HepG2 (cell line): ENCODE measurements around the gene ATP6V0E1. TPM values are rescaled to one million over a fixed set of nuclear protein-coding genes. Genes with fewer than 3 reads are reported as not detected.

Experiments used
- HMG20B ChIP-seq: conservative IDR thresholded peaks from 2 replicates; pipeline ENCODE4 v1.6.1; 2016; ENCODE audit warnings: missing genetic modification reagents, missing compliant biosample characterization
- HOXA3 ChIP-seq: sonication (generic); formaldehyde crosslinking; IDR thresholded peaks from 2 replicates; pipeline ENCODE4 v1.5.0; 2020; ENCODE audit warnings: missing genetic modification reagents
- KDM2A ChIP-seq: sonication (generic); formaldehyde crosslinking; IDR thresholded peaks from 2 replicates; pipeline ENCODE4 v1.4.0; 2020; ENCODE audit warnings: low read depth, missing genetic modification reagents, borderline replicate concordance
- MEIS2 ChIP-seq: sonication (generic); formaldehyde crosslinking; IDR thresholded peaks from 2 replicates; pipeline ENCODE4 v1.9.0; 2021; ENCODE audit warnings: mild to moderate bottlenecking, missing genetic modification reagents
- MTA1 ChIP-seq: sonication (generic); formaldehyde crosslinking; IDR thresholded peaks from 2 replicates; pipeline ENCODE4 v1.4.0; 2020; ENCODE audit warnings: missing genetic modification reagents, mild to moderate bottlenecking, borderline replicate concordance
- NFIC ChIP-seq: IDR thresholded peaks from 2 replicates; pipeline ENCODE4 v1.6.1; 2012; ENCODE audit warnings: mild to moderate bottlenecking, low read length, inconsistent platforms
- NFYB ChIP-seq: sonication (generic); formaldehyde crosslinking; IDR thresholded peaks from 2 replicates; pipeline ENCODE4 v1.4.0; 2020; ENCODE audit warnings: missing genetic modification reagents
- PBX2 ChIP-seq: IDR thresholded peaks from 2 replicates; pipeline ENCODE4 v1.6.1; 2016; ENCODE audit warnings: control low read depth
- SRSF9 ChIP-seq: fragments of 200-400 bp; formaldehyde crosslinking; IDR thresholded peaks from 2 replicates; pipeline ENCODE4 v1.6.1; 2018; ENCODE audit warnings: borderline replicate concordance, mild to moderate bottlenecking, low read depth, low read length; ENCODE audit not compliant: insufficient read depth, poor library complexity, severe bottlenecking
- SSRP1 ChIP-seq: IDR thresholded peaks from 2 replicates; pipeline ENCODE4 v1.6.1; 2016; ENCODE audit warnings: control low read depth
- ZNF281 ChIP-seq: sonication (generic); formaldehyde crosslinking; IDR thresholded peaks from 2 replicates; pipeline ENCODE4 v1.4.0; 2020; ENCODE audit warnings: missing genetic modification reagents, borderline replicate concordance
- ZNF468 ChIP-seq: sonication (generic); formaldehyde crosslinking; IDR thresholded peaks from 2 replicates; pipeline ENCODE4 v1.8.0; 2022; ENCODE audit warnings: mild to moderate bottlenecking, moderate library complexity, missing genetic modification reagents
- ZNF563 ChIP-seq: sonication (generic); formaldehyde crosslinking; IDR thresholded peaks from 2 replicates; pipeline ENCODE4 v1.8.0; 2022; ENCODE audit warnings: mild to moderate bottlenecking, moderate library complexity, missing genetic modification reagents
- ZNF569 ChIP-seq: sonication (generic); formaldehyde crosslinking; IDR thresholded peaks from 2 replicates; pipeline ENCODE4 v1.5.0; 2020; ENCODE audit warnings: mild to moderate bottlenecking, missing genetic modification reagents, moderate library complexity, borderline replicate concordance
- ZNF777 ChIP-seq: sonication (generic); formaldehyde crosslinking; IDR thresholded peaks from 2 replicates; pipeline ENCODE4 v1.4.0; 2020; ENCODE audit warnings: missing genetic modification reagents
- ZZZ3 ChIP-seq: sonication (generic); formaldehyde crosslinking; IDR thresholded peaks from 2 replicates; pipeline ENCODE4 v1.4.0; 2020; ENCODE audit warnings: missing genetic modification reagents, mild to moderate bottlenecking, borderline replicate concordance
- polyA plus RNA-seq, 8 experiments: library from polyadenylated mRNA; depleted of rRNA in 3 of 8; stranded (reverse) in 7 of 8; unstranded in 1 of 8; fragments of >200 nt; fragmentation: Illumina TruSeq in 4 of 8; extraction: Trizol in 4 of 8; gene quantifications; 2 replicates each; pipeline versions ENCODE4 v1.2.1 to v1.2.3, GENCODE V29; 2011 to 2016; ENCODE audit warnings: low read depth in 4 of 8, missing spikeins in 1 of 8, mixed read lengths in 1 of 8; ENCODE audit not compliant: insufficient read depth in 1 of 8
- total RNA-seq, 5 experiments: library from RNA; depleted of rRNA; stranded (reverse); fragments of >200 nt; fragmentation: Illumina TruSeq; extraction: Trizol; gene quantifications; 2 replicates each; pipeline ENCODE4 v1.2.3, GENCODE V29; 2016; ENCODE audit warnings: low read depth in 1 of 5
- TF ChIP-seq, protein P1 (sequence below): sonication (generic); formaldehyde crosslinking; IDR thresholded peaks from 2 replicates; pipeline ENCODE4 v1.5.1; 2020; ENCODE audit warnings: missing genetic modification reagents, mild to moderate bottlenecking, borderline replicate concordance
- TF ChIP-seq, protein P2 (sequence below): sonication (generic); formaldehyde crosslinking; IDR thresholded peaks from 2 replicates; pipeline ENCODE4 v1.9.0; 2021; ENCODE audit warnings: mild to moderate bottlenecking, missing genetic modification reagents

ATP6V0E1 gene
- total and polyA plus RNA-seq, 2 of the 13 experiments (the other 11 are each of a cell fraction or from before 2014, with no cell fraction given), result 143 to 215 TPM

DNA sequence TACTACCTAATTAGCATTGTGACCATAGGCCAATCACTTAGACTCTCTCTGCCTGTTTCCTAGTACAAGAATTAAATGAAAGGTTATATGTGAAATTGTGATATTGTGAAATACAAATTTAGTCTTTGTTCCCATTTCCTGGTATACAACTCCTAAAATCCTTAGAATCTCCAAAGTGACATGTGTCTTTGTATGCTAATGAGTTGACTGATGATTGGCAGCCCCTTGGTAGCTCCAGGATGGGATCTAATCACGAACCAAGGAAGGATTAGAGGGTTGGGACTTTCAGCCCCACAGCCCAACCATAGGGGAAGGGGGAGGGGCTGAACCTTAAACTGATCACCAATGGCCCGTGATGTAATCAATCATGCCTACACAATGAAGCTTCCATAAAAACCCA lies 31.6 kb downstream of the ATP6V0E1 start (continued):
- TF ChIP-seq SRSF9 (no peak), HOXA3 (CRISPR knock-in tag) (no peak), ZNF563 (no peak), MEIS2 (CRISPR knock-in tag) (no peak), MTA1 (no peak), HMG20B (no peak), ZNF281 (CRISPR knock-in tag) (peak; percentile 18; the same call in 1 of the 2 replicates), ZNF777 (CRISPR knock-in tag) (no peak), PBX2 (CRISPR knock-in tag) (peak; percentile 73), ZNF569 (no peak), ZZZ3 (CRISPR knock-in tag) (no peak), NFYB (0 out of 2 replicates have a peak, but pooled peaks have one; percentile 22), SSRP1 (CRISPR knock-in tag) (no peak), NFIC (no peak), ZNF468 (CRISPR knock-in tag) (no peak), KDM2A (CRISPR knock-in tag) (no peak)
- TF ChIP-seq, protein P1, sequence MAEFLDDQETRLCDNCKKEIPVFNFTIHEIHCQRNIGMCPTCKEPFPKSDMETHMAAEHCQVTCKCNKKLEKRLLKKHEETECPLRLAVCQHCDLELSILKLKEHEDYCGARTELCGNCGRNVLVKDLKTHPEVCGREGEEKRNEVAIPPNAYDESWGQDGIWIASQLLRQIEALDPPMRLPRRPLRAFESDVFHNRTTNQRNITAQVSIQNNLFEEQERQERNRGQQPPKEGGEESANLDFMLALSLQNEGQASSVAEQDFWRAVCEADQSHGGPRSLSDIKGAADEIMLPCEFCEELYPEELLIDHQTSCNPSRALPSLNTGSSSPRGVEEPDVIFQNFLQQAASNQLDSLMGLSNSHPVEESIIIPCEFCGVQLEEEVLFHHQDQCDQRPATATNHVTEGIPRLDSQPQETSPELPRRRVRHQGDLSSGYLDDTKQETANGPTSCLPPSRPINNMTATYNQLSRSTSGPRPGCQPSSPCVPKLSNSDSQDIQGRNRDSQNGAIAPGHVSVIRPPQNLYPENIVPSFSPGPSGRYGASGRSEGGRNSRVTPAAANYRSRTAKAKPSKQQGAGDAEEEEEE (CRISPR knock-in tag), result no peak
- TF ChIP-seq, protein P2, sequence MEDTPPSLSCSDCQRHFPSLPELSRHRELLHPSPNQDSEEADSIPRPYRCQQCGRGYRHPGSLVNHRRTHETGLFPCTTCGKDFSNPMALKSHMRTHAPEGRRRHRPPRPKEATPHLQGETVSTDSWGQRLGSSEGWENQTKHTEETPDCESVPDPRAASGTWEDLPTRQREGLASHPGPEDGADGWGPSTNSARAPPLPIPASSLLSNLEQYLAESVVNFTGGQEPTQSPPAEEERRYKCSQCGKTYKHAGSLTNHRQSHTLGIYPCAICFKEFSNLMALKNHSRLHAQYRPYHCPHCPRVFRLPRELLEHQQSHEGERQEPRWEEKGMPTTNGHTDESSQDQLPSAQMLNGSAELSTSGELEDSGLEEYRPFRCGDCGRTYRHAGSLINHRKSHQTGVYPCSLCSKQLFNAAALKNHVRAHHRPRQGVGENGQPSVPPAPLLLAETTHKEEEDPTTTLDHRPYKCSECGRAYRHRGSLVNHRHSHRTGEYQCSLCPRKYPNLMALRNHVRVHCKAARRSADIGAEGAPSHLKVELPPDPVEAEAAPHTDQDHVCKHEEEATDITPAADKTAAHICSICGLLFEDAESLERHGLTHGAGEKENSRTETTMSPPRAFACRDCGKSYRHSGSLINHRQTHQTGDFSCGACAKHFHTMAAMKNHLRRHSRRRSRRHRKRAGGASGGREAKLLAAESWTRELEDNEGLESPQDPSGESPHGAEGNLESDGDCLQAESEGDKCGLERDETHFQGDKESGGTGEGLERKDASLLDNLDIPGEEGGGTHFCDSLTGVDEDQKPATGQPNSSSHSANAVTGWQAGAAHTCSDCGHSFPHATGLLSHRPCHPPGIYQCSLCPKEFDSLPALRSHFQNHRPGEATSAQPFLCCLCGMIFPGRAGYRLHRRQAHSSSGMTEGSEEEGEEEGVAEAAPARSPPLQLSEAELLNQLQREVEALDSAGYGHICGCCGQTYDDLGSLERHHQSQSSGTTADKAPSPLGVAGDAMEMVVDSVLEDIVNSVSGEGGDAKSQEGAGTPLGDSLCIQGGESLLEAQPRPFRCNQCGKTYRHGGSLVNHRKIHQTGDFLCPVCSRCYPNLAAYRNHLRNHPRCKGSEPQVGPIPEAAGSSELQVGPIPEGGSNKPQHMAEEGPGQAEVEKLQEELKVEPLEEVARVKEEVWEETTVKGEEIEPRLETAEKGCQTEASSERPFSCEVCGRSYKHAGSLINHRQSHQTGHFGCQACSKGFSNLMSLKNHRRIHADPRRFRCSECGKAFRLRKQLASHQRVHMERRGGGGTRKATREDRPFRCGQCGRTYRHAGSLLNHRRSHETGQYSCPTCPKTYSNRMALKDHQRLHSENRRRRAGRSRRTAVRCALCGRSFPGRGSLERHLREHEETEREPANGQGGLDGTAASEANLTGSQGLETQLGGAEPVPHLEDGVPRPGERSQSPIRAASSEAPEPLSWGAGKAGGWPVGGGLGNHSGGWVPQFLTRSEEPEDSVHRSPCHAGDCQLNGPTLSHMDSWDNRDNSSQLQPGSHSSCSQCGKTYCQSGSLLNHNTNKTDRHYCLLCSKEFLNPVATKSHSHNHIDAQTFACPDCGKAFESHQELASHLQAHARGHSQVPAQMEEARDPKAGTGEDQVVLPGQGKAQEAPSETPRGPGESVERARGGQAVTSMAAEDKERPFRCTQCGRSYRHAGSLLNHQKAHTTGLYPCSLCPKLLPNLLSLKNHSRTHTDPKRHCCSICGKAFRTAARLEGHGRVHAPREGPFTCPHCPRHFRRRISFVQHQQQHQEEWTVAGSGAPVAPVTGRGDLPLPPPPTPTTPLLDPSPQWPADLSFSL (CRISPR knock-in tag), result no peak
